RPMI8226 (cell line): Measurements from ENCODE around the gene ABHD17B.
"Not testable (repeated sequence)": the region's sequence is repeated elsewhere in the genome, so short reads cannot be mapped to it uniquely, and the experiment has no call there.

Experiments used
- DNase-seq: peaks from one replicate; pipeline ENCODE4 v3.0.0-alpha.2; 2015

Gene ABHD17B

GRCh38 chr9:71911061-71911907 lies at the start of gene ABHD17B, which contains the start of gene C9orf85:
Gene ABHD17B (minus strand): TSS chr9:71911193. CDS start chr9:71875080, 36,113 bp downstream.
Gene C9orf85 (plus strand): TSS chr9:71911639. CDS start chr9:71911735, 96 bp downstream.
- no peak for DNase-seq

GRCh38 chr9:71955300-71955915 lies 44.4 kb upstream of the ABHD17B start:
- no peak for DNase-seq

GRCh38 chr9:71954652-71955051 lies 43.7 kb upstream of the ABHD17B start:
- not testable (repeated sequence) for DNase-seq

GRCh38 chr9:71944754-71945375 lies 33.9 kb upstream of the ABHD17B start:
- DNase-seq = no peak

- DNase-seq = no peak
Measured at GRCh38 chr9:71941998-71942567, 31.1 kb upstream of the ABHD17B start.

GRCh38 chr9:71941060-71941568 lies 30.1 kb upstream of the ABHD17B start:
- no peak for DNase-seq

GRCh38 chr9:71937898-71938297 lies 26.9 kb upstream of the ABHD17B start:
- no peak for DNase-seq

- DNase-seq = no peak
Measured at GRCh38 chr9:71937070-71937625, 26.2 kb upstream of the ABHD17B start.

- DNase-seq = no peak
Measured at GRCh38 chr9:71936066-71936465, 25.1 kb upstream of the ABHD17B start.

GRCh38 chr9:71931166-71931565 lies 20.2 kb upstream of the ABHD17B start:
- DNase-seq = no peak

- no peak for DNase-seq
Measured at GRCh38 chr9:71929791-71930440, 18.9 kb upstream of the ABHD17B start.

GRCh38 chr9:71929223-71929622 lies 18.2 kb upstream of the ABHD17B start:
- no peak for DNase-seq

GRCh38 chr9:71928806-71929205 lies 17.8 kb upstream of the ABHD17B start:
- no peak for DNase-seq

- no peak for DNase-seq
Measured at GRCh38 chr9:71928376-71928775, 17.4 kb upstream of the ABHD17B start.

- no peak for DNase-seq
Measured at GRCh38 chr9:71925834-71926233, 14.8 kb upstream of the ABHD17B start.

GRCh38 chr9:71924576-71924975 lies 13.6 kb upstream of the ABHD17B start:
- DNase-seq = no peak

GRCh38 chr9:71921190-71921814 lies 10.3 kb upstream of the ABHD17B start:
- no peak for DNase-seq

- DNase-seq = no peak
Measured at GRCh38 chr9:71920456-71921189, 9.6 kb upstream of the ABHD17B start.

- no peak for DNase-seq
Measured at GRCh38 chr9:71918419-71918818, 7.4 kb upstream of the ABHD17B start.

GRCh38 chr9:71916834-71917534 lies 6.0 kb upstream of the ABHD17B start:
- no peak for DNase-seq
